Measurements from ENCODE around the gene PPM1F.

Gene PPM1F

GRCh38 chr22:21996175-21996720 is 43.6 kb upstream of the PPM1F start:
- no peak overlapping the region for H2AFZ ChIP-seq (ENCODE audit: low read depth, low read length)
- no peaks in the 10 kb centered on the region for H3K4me1 ChIP-seq (ENCODE audit: low read length)
- H3K4me3 ChIP-seq (ENCODE audit: low read length), result no peak overlapping the region
- H3K79me2 ChIP-seq (ENCODE audit: low read length), result no peaks in the 10 kb centered on the region
- H3K36me3 ChIP-seq (replicated peaks; ENCODE audit: low read depth, low read length), result no peaks in the 10 kb centered on the region
- no peak overlapping the region for H3K9ac ChIP-seq (ENCODE audit: low read length)
- H4K20me1 ChIP-seq (ENCODE audit: insufficient read depth, low read length), result no peaks in the 10 kb centered on the region
- H3K9me3 ChIP-seq (ENCODE audit: insufficient read depth, low read length), result no peaks in the 10 kb centered on the region
- peaks cover 6% of the 10 kb centered on the region; the same call in 1 of the 2 replicates for H3K27me3 ChIP-seq (ENCODE audit: low read depth, low read length)
- TF ChIP-seq EZH2phosphoT487 (IDR thresholded peaks at IDR 0.05; ENCODE audit: low read depth) (no peak), CTCF (IDR thresholded peaks at IDR 0.05; ENCODE audit: low read depth, low read length) (no peak)
- H3K4me2 ChIP-seq (ENCODE audit: low read length), result no peak overlapping the region
- H3K27ac ChIP-seq (ENCODE audit: low read length), result no peak overlapping the region

- Histone ChIP-seq H3K79me2 (ENCODE audit: low read length) (no peaks in the 10 kb centered on the region), H3K36me3 (replicated peaks; ENCODE audit: low read depth, low read length) (no peaks in the 10 kb centered on the region), H2AFZ (ENCODE audit: low read depth, low read length) (no peak overlapping the region), H3K4me1 (ENCODE audit: low read length) (no peaks in the 10 kb centered on the region), H4K20me1 (ENCODE audit: insufficient read depth, low read length) (no peaks in the 10 kb centered on the region), H3K27ac (ENCODE audit: low read length) (no peak overlapping the region), H3K9ac (ENCODE audit: low read length) (no peak overlapping the region), H3K4me2 (ENCODE audit: low read length) (no peak overlapping the region), H3K4me3 (ENCODE audit: low read length) (no peak overlapping the region), H3K9me3 (ENCODE audit: insufficient read depth, low read length) (no peaks in the 10 kb centered on the region), H3K27me3 (ENCODE audit: low read depth, low read length) (peaks cover 3% of the 10 kb centered on the region; the same call in 1 of the 2 replicates)
- TF ChIP-seq EZH2phosphoT487 (IDR thresholded peaks at IDR 0.05; ENCODE audit: low read depth) (no peak), CTCF (IDR thresholded peaks at IDR 0.05; ENCODE audit: low read depth, low read length) (no peak)
Measured at GRCh38 chr22:21995660-21996059, 43.0 kb upstream of the PPM1F start.

- H3K79me2 ChIP-seq (ENCODE audit: low read length), result no peaks in the 10 kb centered on the region
- H3K36me3 ChIP-seq (replicated peaks; ENCODE audit: low read depth, low read length), result no peaks in the 10 kb centered on the region
- no peaks in the 10 kb centered on the region for H3K9me3 ChIP-seq (ENCODE audit: insufficient read depth, low read length)
- no peak overlapping the region for H3K4me3 ChIP-seq (ENCODE audit: low read length)
- no peak overlapping the region for H3K4me2 ChIP-seq (ENCODE audit: low read length)
- H3K27me3 ChIP-seq (ENCODE audit: low read depth, low read length), result no peaks in the 10 kb centered on the region
- no peak overlapping the region for H3K27ac ChIP-seq (ENCODE audit: low read length)
- no peaks in the 10 kb centered on the region for H3K4me1 ChIP-seq (ENCODE audit: low read length)
- TF ChIP-seq EZH2phosphoT487 (IDR thresholded peaks at IDR 0.05; ENCODE audit: low read depth) (no peak), CTCF (IDR thresholded peaks at IDR 0.05; ENCODE audit: low read depth, low read length) (no peak)
- H4K20me1 ChIP-seq (ENCODE audit: insufficient read depth, low read length), result no peaks in the 10 kb centered on the region
- H2AFZ ChIP-seq (ENCODE audit: low read depth, low read length), result no peak overlapping the region
- no peak overlapping the region for H3K9ac ChIP-seq (ENCODE audit: low read length)
Measured at GRCh38 chr22:21994881-21995444, 42.3 kb upstream of the PPM1F start.

GRCh38 chr22:21992593-21993237 is 40.1 kb upstream of the PPM1F start:
- Histone ChIP-seq H3K4me1 (ENCODE audit: low read length) (no peaks in the 10 kb centered on the region), H3K9me3 (ENCODE audit: insufficient read depth, low read length) (no peaks in the 10 kb centered on the region), H3K36me3 (replicated peaks; ENCODE audit: low read depth, low read length) (no peaks in the 10 kb centered on the region), H3K27me3 (ENCODE audit: low read depth, low read length) (peaks cover 6% of the 10 kb centered on the region; the same call in 1 of the 2 replicates), H2AFZ (ENCODE audit: low read depth, low read length) (no peak overlapping the region), H3K4me3 (ENCODE audit: low read length) (no peak overlapping the region), H3K27ac (ENCODE audit: low read length) (no peak overlapping the region), H4K20me1 (ENCODE audit: insufficient read depth, low read length) (no peaks in the 10 kb centered on the region), H3K9ac (ENCODE audit: low read length) (no peak overlapping the region), H3K79me2 (ENCODE audit: low read length) (no peaks in the 10 kb centered on the region), H3K4me2 (ENCODE audit: low read length) (no peak overlapping the region)
- TF ChIP-seq CTCF (IDR thresholded peaks at IDR 0.05; ENCODE audit: low read depth, low read length) (no peak), EZH2phosphoT487 (IDR thresholded peaks at IDR 0.05; ENCODE audit: low read depth) (no peak)

Measured in OCI-LY3 (cell line).